Keratinocyte (primary cell): ENCODE measurements around the gene KRTAP10-7. TPM values are rescaled to one million over a fixed set of nuclear protein-coding genes. Genes with fewer than 3 reads are reported as not detected.

Experiments used
- DNase-seq: peaks from one replicate; pipeline ENCODE4 v3.0.0-alpha.2; 2011; ENCODE audit warnings: low read depth, missing footprints, low spot score
- FAIRE-seq: peaks from 2 replicates; lab custom pipeline; 2011; peaks lifted over from hg19 to GRCh38; lab: Jason Lieb, UNC
- H2AFZ ChIP-seq: 2 replicates; pipeline ENCODE4 v1.6.0; 2012; ENCODE audit warnings: low read length, control low read depth, inconsistent platforms; ENCODE audit not compliant: control insufficient read depth
- H3K27ac ChIP-seq: 2 replicates; pipeline ENCODE4 v1.5.1; 2011; ENCODE audit warnings: low read length; ENCODE audit not compliant: control insufficient read depth, insufficient read depth
- H3K27me3 ChIP-seq: 3 replicates; pipeline ENCODE4 v1.6.0; 2011; ENCODE audit warnings: low read length; ENCODE audit not compliant: control insufficient read depth, insufficient read depth; ENCODE audit errors: extremely low read depth
- H3K36me3 ChIP-seq, 2 experiments: 2 replicates in 1 of 2; 3 replicates in 1 of 2; pipeline ENCODE4 v1.5.1; 2011; ENCODE audit warnings: low read length in 2 of 2, mild to moderate bottlenecking in 1 of 2; ENCODE audit not compliant: control insufficient read depth in 2 of 2, insufficient read depth in 2 of 2; ENCODE audit errors: extremely low read depth in 1 of 2
- H3K4me1 ChIP-seq: 3 replicates; pipeline ENCODE4 v1.5.1; 2011; ENCODE audit warnings: low read length; ENCODE audit not compliant: control insufficient read depth, insufficient read depth; ENCODE audit errors: extremely low read depth
- H3K4me2 ChIP-seq: 3 replicates; pipeline ENCODE4 v1.6.0; 2011; ENCODE audit warnings: low read depth, low read length; ENCODE audit not compliant: control insufficient read depth, insufficient read depth; ENCODE audit errors: extremely low read depth
- H3K4me3 ChIP-seq, 3 experiments: fragments of 200-600 bp in 1 of 3; sonication (generic) in 1 of 3; 2 replicates in 2 of 3; 3 replicates in 1 of 3; pipeline ENCODE4 v1.5.1; 2011 to 2016; ENCODE audit warnings: low read length in 3 of 3, mild to moderate bottlenecking in 3 of 3, control low read depth in 2 of 3, inconsistent platforms in 1 of 3, low read depth in 1 of 3, mixed read lengths in 1 of 3, mixed run types in 1 of 3, moderate library complexity in 1 of 3; ENCODE audit not compliant: control insufficient read depth in 2 of 3, insufficient read depth in 2 of 3; ENCODE audit errors: extremely low read depth in 1 of 3
- H3K79me2 ChIP-seq: 2 replicates; pipeline ENCODE4 v1.6.0; 2012; ENCODE audit warnings: low read length; ENCODE audit not compliant: control insufficient read depth, insufficient read depth
- H3K9ac ChIP-seq: 3 replicates; pipeline ENCODE4 v1.6.0; 2011; ENCODE audit warnings: low read length; ENCODE audit not compliant: control insufficient read depth, insufficient read depth; ENCODE audit errors: extremely low read depth
- H3K9me1 ChIP-seq: 3 replicates; pipeline ENCODE4 v1.6.0; 2011; ENCODE audit warnings: low read length; ENCODE audit not compliant: control insufficient read depth, insufficient read depth; ENCODE audit errors: extremely low read depth
- H3K9me3 ChIP-seq: 2 replicates; pipeline ENCODE4 v1.5.1; 2012; ENCODE audit warnings: low read depth, low read length; ENCODE audit not compliant: control insufficient read depth
- H4K20me1 ChIP-seq: 3 replicates; pipeline ENCODE4 v1.6.0; 2011; ENCODE audit warnings: low read length; ENCODE audit not compliant: control insufficient read depth, insufficient read depth; ENCODE audit errors: extremely low read depth
- CTCF ChIP-seq, 3 experiments: IDR thresholded peaks in 1 of 3; conservative IDR thresholded peaks in 1 of 3; optimal IDR thresholded peaks in 1 of 3; 2 replicates in 2 of 3; 3 replicates in 1 of 3; pipeline versions ENCODE3 to v1.5.1; 2011; ENCODE audit warnings: low read length in 3 of 3, mild to moderate bottlenecking in 3 of 3, moderate library complexity in 2 of 3, control low read depth in 1 of 3, inconsistent platforms in 1 of 3; ENCODE audit not compliant: insufficient read depth in 2 of 3; ENCODE audit errors: extremely low read depth in 1 of 3
- EZH2 ChIP-seq: IDR thresholded peaks from one replicate; pipeline ENCODE4 v1.6.1; 2012; ENCODE audit warnings: inconsistent platforms, mild to moderate bottlenecking, low read length, moderate library complexity
- dilution Hi-C: fragments of 300-500 bp; cut with MboI; formaldehyde crosslinking; loops from one replicate; pipeline ENCODE4 v1.7.0; 2020; ENCODE audit warnings: low sequenced_read_pairs; ENCODE audit not compliant: extremely low pct_ligation_motif_present
- polyA plus RNA-seq, 5 experiments: library from polyadenylated mRNA; depleted of rRNA in 3 of 5; stranded (reverse) in 3 of 5; stranded (forward) in 1 of 5; unstranded in 1 of 5; fragments of >200 nt; gene quantifications; 1 replicate in 1 of 5; 2 replicates in 3 of 5; 3 replicates in 1 of 5; pipeline versions ENCODE4 v1.2.1 to v1.2.3, GENCODE V29; 2011 to 2012; ENCODE audit warnings: missing spikeins in 2 of 5, low read depth in 1 of 5, low replicate concordance in 1 of 5

The KRTAP10-7 gene
- polyA plus RNA-seq, 1 donor (not counting 4 experiments of a cell fraction or from before 2014, with no cell fraction given): not detected

GRCh38 chr21:44595524-44595923 is 4.9 kb upstream of the KRTAP10-7 start:
- H3K9ac ChIP-seq: no peak overlapping the region
- H3K4me2 ChIP-seq: no peak overlapping the region
- no peak for FAIRE-seq
- no peaks in the 10 kb centered on the region for H3K9me1 ChIP-seq
- no peak overlapping the region for H3K4me3 ChIP-seq
- dilution Hi-C loops: no loop called here
- H2AFZ ChIP-seq: no peak overlapping the region
- H3K9me3 ChIP-seq: no peaks in the 10 kb centered on the region
- H3K36me3 ChIP-seq: no peaks in the 10 kb centered on the region
- no peaks in the 10 kb centered on the region for H3K79me2 ChIP-seq
- H3K4me1 ChIP-seq: peaks cover 7% of the 10 kb centered on the region
- no peak for DNase-seq
- no peak overlapping the region for H3K27ac ChIP-seq
- no peaks in the 10 kb centered on the region for H3K27me3 ChIP-seq
- H4K20me1 ChIP-seq: no peaks in the 10 kb centered on the region
- no peak for TF ChIP-seq CTCF (optimal IDR thresholded peaks at IDR 0.05 in 1 of 3, IDR thresholded peaks at IDR 0.05 in 1 of 3, conservative IDR thresholded peaks at IDR 0.05 in 1 of 3; ENCODE audit: extremely low read depth in 1 of 3, insufficient read depth in 2 of 3, low read length in 3 of 3)
- no peak for TF ChIP-seq EZH2

- no peak for DNase-seq
- dilution Hi-C loops: no loop called here
- Histone ChIP-seq H3K36me3 (no peaks in the 10 kb centered on the region), H3K4me1 (peaks cover 7% of the 10 kb centered on the region), H3K9me3 (no peaks in the 10 kb centered on the region), H3K27me3 (no peaks in the 10 kb centered on the region), H3K79me2 (no peaks in the 10 kb centered on the region), H2AFZ (no peak overlapping the region), H3K4me3 (no peak overlapping the region), H4K20me1 (no peaks in the 10 kb centered on the region), H3K27ac (no peak overlapping the region), H3K9me1 (no peaks in the 10 kb centered on the region), H3K4me2 (no peak overlapping the region), H3K9ac (no peak overlapping the region)
- FAIRE-seq: peak; percentile 74
- TF ChIP-seq EZH2 (no peak), CTCF (optimal IDR thresholded peaks at IDR 0.05 in 1 of 3, IDR thresholded peaks at IDR 0.05 in 1 of 3, conservative IDR thresholded peaks at IDR 0.05 in 1 of 3; ENCODE audit: extremely low read depth in 1 of 3, insufficient read depth in 2 of 3, low read length in 3 of 3) (no peak)
These were observed 4.2 kb upstream of the KRTAP10-7 start for GRCh38 chr21:44596068-44596725.
